GM18951 (cell line): ENCODE measurements around the gene TUBB1.
"Not testable (repeated sequence)": the region's sequence is repeated elsewhere in the genome, so short reads cannot be mapped to it uniquely, and the experiment has no call there.

Experiments used
- POLR2A ChIP-seq: IDR thresholded peaks from 4 replicates; pipeline ENCODE4 v1.6.1; 2011; ENCODE audit warnings: mild to moderate bottlenecking; ENCODE audit not compliant: insufficient read length, insufficient read depth; ENCODE audit errors: extremely low read depth
- in situ Hi-C: fragments of 300-500 bp; cut with MboI; formaldehyde crosslinking; loops from one replicate; pipeline ENCODE4 v1.12.0; 2022; ENCODE audit warnings: low sequenced_read_pairs, mixed read lengths, inconsistent platforms; ENCODE audit not compliant: unreplicated experiment

The TUBB1 gene

GRCh38 chr20:59026904-59027740 lies 7.9 kb downstream of the TUBB1 start:
- no peak for TF ChIP-seq POLR2A

GRCh38 chr20:59027741-59028320 lies 8.6 kb downstream of the TUBB1 start:
- no peak for TF ChIP-seq POLR2A
- in situ Hi-C loops = no loop called here

More at GRCh38 chr20:59026904-59027740, 7.9 kb downstream of the TUBB1 start:
- in situ Hi-C loops = no loop called here

- in situ Hi-C loops = no loop called here
- no peak for TF ChIP-seq POLR2A
Observed at GRCh38 chr20:59028812-59029211, 9.6 kb downstream of the TUBB1 start.

GRCh38 chr20:59030911-59031563 lies 11.8 kb downstream of the TUBB1 start:
- in situ Hi-C loops = no loop called here

GRCh38 chr20:59031564-59032022 lies 12.4 kb downstream of the TUBB1 start:
- in situ Hi-C loops = no loop called here
- no peak for TF ChIP-seq POLR2A

More at GRCh38 chr20:59030911-59031563, 11.8 kb downstream of the TUBB1 start:
- no peak for TF ChIP-seq POLR2A

GRCh38 chr20:59032023-59032712 lies 12.9 kb downstream of the TUBB1 start, which contains the start of gene ATP5F1E:
Gene ATP5F1E (minus strand): TSS chr20:59032335. CDS start chr20:59032251, 84 bp downstream.
- in situ Hi-C loops = no loop called here
- TF ChIP-seq POLR2A = peak; percentile 92

- no peak for TF ChIP-seq POLR2A
- in situ Hi-C loops = no loop called here
Observed at GRCh38 chr20:59032713-59033059, 13.5 kb downstream of the TUBB1 start.

- in situ Hi-C loops = no loop called here
- no peak for TF ChIP-seq POLR2A
Observed at GRCh38 chr20:59033093-59033492, 13.9 kb downstream of the TUBB1 start.

- no peak for TF ChIP-seq POLR2A
- in situ Hi-C loops = no loop called here
Observed at GRCh38 chr20:59033616-59034165, 14.5 kb downstream of the TUBB1 start.

GRCh38 chr20:59035381-59035780 lies 16.2 kb downstream of the TUBB1 start:
- no peak for TF ChIP-seq POLR2A
- in situ Hi-C loops = no loop called here

- in situ Hi-C loops = no loop called here
- no peak for TF ChIP-seq POLR2A
Observed at GRCh38 chr20:59037386-59037785, 18.2 kb downstream of the TUBB1 start.

- no peak for TF ChIP-seq POLR2A
- in situ Hi-C loops = no loop called here
Observed at GRCh38 chr20:59039233-59039632, 20.0 kb downstream of the TUBB1 start.

- no peak for TF ChIP-seq POLR2A
- in situ Hi-C loops = no loop called here
Observed at GRCh38 chr20:59040667-59041066, 21.4 kb downstream of the TUBB1 start.

- in situ Hi-C loops = not testable (repeated sequence)
Observed at GRCh38 chr20:59041487-59041886, 22.3 kb downstream of the TUBB1 start.
